ENCODE data around the gene RNF208. TPM values are rescaled to one million over a fixed set of nuclear protein-coding genes. Genes with fewer than 3 reads are reported as not detected.

Gene RNF208
- polyA plus RNA-seq, 1 of the 3 experiments (the other 2 are of a cell fraction) = 2.7 TPM

DNA sequence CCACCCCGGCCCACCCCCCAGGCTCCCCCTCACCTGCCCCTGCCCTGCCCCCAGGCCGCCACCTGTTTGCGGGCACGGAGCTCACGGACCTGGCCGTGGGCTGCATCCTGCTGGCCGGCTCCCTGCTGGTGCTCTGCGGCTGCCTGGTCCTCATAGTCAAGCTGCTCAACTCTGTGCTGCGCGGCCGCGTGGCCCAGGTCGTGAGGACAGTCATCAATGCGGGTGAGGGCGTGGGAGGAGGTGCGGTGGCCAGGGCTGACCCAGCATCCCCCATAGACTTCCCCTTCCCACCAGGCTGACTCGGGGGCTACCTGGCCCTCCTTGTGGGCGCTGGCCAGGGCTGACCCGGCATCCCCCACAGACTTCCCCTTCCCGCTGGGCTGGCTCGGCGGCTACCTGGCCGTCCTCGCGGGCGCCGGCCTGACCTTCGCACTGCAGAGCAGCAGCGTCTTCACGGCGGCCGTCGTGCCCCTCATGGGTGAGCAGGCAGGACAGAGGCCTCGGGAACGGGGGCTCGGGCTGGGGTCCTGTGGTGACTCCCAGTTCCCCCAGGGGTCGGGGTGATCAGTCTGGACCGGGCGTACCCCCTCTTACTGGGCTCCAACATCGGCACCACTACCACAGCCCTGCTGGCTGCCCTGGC, 12.1 kb upstream of the RNF208 start:
- no peak overlapping the region for H3K4me3 ChIP-seq (ENCODE audit: low read depth in 2 of 2, low read length in 1 of 2)
- no peaks in the 10 kb centered on the region for H3K27me3 ChIP-seq (ENCODE audit: insufficient read depth)
- H4K20me1 ChIP-seq (ENCODE audit: insufficient read depth) = no peaks in the 10 kb centered on the region
- no peak overlapping the region for H3K9ac ChIP-seq
- ChIA-PET CTCF (interaction anchor here (1.1 to 1.4 kb wide), 3 partner anchors 31 to 179 kb away, joined by 3 to 5 read pairs (median 3); no protein-coding TSS in a partner anchor), POLR2A (no interaction called here)
- no peak overlapping the region for H2AFZ ChIP-seq (ENCODE audit: low read depth)
- H3F3A ChIP-seq (replicated peaks; ENCODE audit: insufficient read depth) = peaks cover 3% of the 10 kb centered on the region
- H3K79me2 ChIP-seq (ENCODE audit: insufficient read depth) = peaks cover 21% of the 10 kb centered on the region
- H3K36me3 ChIP-seq (replicated peaks in 1 of 2; ENCODE audit: control insufficient read depth in 1 of 2, insufficient read depth in 2 of 2, low read length in 1 of 2) = no peaks in the 10 kb centered on the region
- TF ChIP-seq MEF2A (IDR thresholded peaks at IDR 0.05; ENCODE audit: borderline replicate concordance, low read depth) = no peak
- TF ChIP-seq TEAD4 (IDR thresholded peaks at IDR 0.05; ENCODE audit: borderline replicate concordance, insufficient read depth) = no peak
- TF ChIP-seq, protein P1, sequence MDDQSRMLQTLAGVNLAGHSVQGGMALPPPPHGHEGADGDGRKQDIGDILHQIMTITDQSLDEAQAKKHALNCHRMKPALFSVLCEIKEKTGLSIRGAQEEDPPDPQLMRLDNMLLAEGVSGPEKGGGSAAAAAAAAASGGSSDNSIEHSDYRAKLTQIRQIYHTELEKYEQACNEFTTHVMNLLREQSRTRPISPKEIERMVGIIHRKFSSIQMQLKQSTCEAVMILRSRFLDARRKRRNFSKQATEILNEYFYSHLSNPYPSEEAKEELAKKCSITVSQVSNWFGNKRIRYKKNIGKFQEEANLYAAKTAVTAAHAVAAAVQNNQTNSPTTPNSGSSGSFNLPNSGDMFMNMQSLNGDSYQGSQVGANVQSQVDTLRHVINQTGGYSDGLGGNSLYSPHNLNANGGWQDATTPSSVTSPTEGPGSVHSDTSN (IDR thresholded peaks at IDR 0.05) = no peak
- TF ChIP-seq GATA2 (CRISPR knock-in tag; IDR thresholded peaks at IDR 0.05) = no peak
- 81% methylated on average over 10 of the region's 40 CpGs for WGBS (ENCODE audit: low lambda C conversion rate)
- H3K9me3 ChIP-seq = no peaks in the 10 kb centered on the region
- DNase-seq = no peak
- H3K4me1 ChIP-seq (ENCODE audit: control insufficient read depth in 1 of 2, insufficient read depth in 2 of 2, low read depth in 1 of 2, low read length in 1 of 2) = peaks cover 9 to 26% of the 10 kb centered on the region in 2 experiments; a peak in 2 of 4 replicates
- no peaks in the 10 kb centered on the region for H3K9me2 ChIP-seq
- no peak overlapping the region for H3K4me2 ChIP-seq
- H3K27ac ChIP-seq (ENCODE audit: low read depth in 2 of 2, low read length in 1 of 2) = no peak overlapping the region

DNA sequence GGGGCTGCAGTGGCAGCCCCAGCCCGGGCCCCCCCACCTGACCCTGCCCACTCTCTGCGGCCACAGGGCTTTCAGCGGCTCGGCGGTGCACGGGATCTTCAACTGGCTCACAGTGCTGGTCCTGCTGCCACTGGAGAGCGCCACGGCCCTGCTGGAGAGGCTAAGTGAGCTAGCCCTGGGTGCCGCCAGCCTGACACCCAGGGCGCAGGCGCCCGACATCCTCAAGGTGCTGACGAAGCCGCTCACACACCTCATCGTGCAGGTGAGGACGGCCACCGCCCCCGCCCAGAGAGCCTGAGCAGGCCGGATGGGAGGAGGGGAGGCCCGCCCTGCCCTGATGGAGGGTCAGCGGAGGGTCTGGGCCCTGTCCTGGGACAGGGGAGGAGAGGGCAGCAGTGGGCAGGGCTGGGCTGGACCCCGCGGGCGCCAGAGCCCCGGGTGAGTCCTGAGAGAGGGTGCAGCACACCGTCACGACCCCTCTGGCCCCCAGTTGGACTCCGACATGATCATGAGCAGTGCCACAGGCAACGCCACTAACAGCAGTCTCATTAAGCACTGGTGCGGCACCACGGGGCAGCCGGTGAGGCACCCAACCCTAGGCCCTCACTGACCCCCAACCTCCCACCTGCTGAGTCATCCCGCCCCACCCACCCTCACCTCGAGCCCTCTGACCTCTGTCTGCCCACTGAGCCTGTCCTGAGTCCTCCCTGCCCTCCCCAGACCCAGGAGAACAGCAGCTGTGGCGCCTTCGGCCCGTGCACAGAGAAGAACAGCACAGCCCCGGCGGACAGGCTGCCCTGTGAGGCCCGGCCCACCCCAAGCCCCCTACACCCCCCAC, 11.3 kb upstream of the RNF208 start:
- peaks cover 12% of the 10 kb centered on the region for H3K79me2 ChIP-seq (ENCODE audit: insufficient read depth)
- no peak overlapping the region for H3K4me2 ChIP-seq
- no peaks in the 10 kb centered on the region for H3K9me2 ChIP-seq
- no peak overlapping the region for H2AFZ ChIP-seq (ENCODE audit: low read depth)
- no peak overlapping the region for H3K27ac ChIP-seq (ENCODE audit: low read depth in 2 of 2, low read length in 1 of 2)
- ChIA-PET CTCF (no interaction called here), POLR2A (no interaction called here)
- H3K9ac ChIP-seq = no peak overlapping the region
- no peak for DNase-seq
- 65% methylated on average over 14 of the region's 40 CpGs for WGBS (ENCODE audit: low lambda C conversion rate)
- no peaks in the 10 kb centered on the region for H4K20me1 ChIP-seq (ENCODE audit: insufficient read depth)
- H3K4me3 ChIP-seq (ENCODE audit: low read depth in 2 of 2, low read length in 1 of 2) = no peak overlapping the region
- peaks cover 1 to 26% of the 10 kb centered on the region in 2 experiments; a peak in 2 of 4 replicates for H3K4me1 ChIP-seq (ENCODE audit: control insufficient read depth in 1 of 2, insufficient read depth in 2 of 2, low read depth in 1 of 2, low read length in 1 of 2)
- H3K36me3 ChIP-seq (replicated peaks in 1 of 2; ENCODE audit: control insufficient read depth in 1 of 2, insufficient read depth in 2 of 2, low read length in 1 of 2) = no peaks in the 10 kb centered on the region
- H3F3A ChIP-seq (replicated peaks; ENCODE audit: insufficient read depth) = peaks cover 3% of the 10 kb centered on the region
- H3K27me3 ChIP-seq (ENCODE audit: insufficient read depth) = no peaks in the 10 kb centered on the region
- H3K9me3 ChIP-seq = no peaks in the 10 kb centered on the region
- TF ChIP-seq RXRA (IDR thresholded peaks at IDR 0.05; ENCODE audit: borderline replicate concordance, low read depth) = no peak
- TF ChIP-seq, protein P2, sequence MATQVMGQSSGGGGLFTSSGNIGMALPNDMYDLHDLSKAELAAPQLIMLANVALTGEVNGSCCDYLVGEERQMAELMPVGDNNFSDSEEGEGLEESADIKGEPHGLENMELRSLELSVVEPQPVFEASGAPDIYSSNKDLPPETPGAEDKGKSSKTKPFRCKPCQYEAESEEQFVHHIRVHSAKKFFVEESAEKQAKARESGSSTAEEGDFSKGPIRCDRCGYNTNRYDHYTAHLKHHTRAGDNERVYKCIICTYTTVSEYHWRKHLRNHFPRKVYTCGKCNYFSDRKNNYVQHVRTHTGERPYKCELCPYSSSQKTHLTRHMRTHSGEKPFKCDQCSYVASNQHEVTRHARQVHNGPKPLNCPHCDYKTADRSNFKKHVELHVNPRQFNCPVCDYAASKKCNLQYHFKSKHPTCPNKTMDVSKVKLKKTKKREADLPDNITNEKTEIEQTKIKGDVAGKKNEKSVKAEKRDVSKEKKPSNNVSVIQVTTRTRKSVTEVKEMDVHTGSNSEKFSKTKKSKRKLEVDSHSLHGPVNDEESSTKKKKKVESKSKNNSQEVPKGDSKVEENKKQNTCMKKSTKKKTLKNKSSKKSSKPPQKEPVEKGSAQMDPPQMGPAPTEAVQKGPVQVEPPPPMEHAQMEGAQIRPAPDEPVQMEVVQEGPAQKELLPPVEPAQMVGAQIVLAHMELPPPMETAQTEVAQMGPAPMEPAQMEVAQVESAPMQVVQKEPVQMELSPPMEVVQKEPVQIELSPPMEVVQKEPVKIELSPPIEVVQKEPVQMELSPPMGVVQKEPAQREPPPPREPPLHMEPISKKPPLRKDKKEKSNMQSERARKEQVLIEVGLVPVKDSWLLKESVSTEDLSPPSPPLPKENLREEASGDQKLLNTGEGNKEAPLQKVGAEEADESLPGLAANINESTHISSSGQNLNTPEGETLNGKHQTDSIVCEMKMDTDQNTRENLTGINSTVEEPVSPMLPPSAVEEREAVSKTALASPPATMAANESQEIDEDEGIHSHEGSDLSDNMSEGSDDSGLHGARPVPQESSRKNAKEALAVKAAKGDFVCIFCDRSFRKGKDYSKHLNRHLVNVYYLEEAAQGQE (IDR thresholded peaks at IDR 0.05; ENCODE audit: low read depth, low read length) = no peak
- TF ChIP-seq NFIC (IDR thresholded peaks at IDR 0.05; ENCODE audit: borderline replicate concordance) = no peak
- TF ChIP-seq CTCF (IDR thresholded peaks at IDR 0.05) = no peak
- no peak for TF ChIP-seq MXI1 (IDR thresholded peaks at IDR 0.05; ENCODE audit: low read depth, low read length)
- TF ChIP-seq, protein P3, sequence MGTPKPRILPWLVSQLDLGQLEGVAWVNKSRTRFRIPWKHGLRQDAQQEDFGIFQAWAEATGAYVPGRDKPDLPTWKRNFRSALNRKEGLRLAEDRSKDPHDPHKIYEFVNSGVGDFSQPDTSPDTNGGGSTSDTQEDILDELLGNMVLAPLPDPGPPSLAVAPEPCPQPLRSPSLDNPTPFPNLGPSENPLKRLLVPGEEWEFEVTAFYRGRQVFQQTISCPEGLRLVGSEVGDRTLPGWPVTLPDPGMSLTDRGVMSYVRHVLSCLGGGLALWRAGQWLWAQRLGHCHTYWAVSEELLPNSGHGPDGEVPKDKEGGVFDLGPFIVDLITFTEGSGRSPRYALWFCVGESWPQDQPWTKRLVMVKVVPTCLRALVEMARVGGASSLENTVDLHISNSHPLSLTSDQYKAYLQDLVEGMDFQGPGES (IDR thresholded peaks at IDR 0.05; ENCODE audit: low read depth, low read length) = no peak
- no peak for TF ChIP-seq SMC3 (IDR thresholded peaks at IDR 0.05; ENCODE audit: low read depth, low read length)
- TF ChIP-seq POLR2AphosphoS5 (IDR thresholded peaks at IDR 0.05; ENCODE audit: low read depth, low read length) = no peak
- TF ChIP-seq FOXM1 (IDR thresholded peaks at IDR 0.05; ENCODE audit: low read depth) = no peak
- TF ChIP-seq YY1 (IDR thresholded peaks at IDR 0.05; ENCODE audit: low read depth) = no peak
- TF ChIP-seq ELF1 (IDR thresholded peaks at IDR 0.05) = no peak
- TF ChIP-seq, protein P4, sequence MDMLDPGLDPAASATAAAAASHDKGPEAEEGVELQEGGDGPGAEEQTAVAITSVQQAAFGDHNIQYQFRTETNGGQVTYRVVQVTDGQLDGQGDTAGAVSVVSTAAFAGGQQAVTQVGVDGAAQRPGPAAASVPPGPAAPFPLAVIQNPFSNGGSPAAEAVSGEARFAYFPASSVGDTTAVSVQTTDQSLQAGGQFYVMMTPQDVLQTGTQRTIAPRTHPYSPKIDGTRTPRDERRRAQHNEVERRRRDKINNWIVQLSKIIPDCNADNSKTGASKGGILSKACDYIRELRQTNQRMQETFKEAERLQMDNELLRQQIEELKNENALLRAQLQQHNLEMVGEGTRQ (IDR thresholded peaks at IDR 0.05; ENCODE audit: borderline replicate concordance, low read depth, low read length) = no peak
- no peak for TF ChIP-seq GATA2 (CRISPR knock-in tag; IDR thresholded peaks at IDR 0.05)
- TF ChIP-seq JUND (IDR thresholded peaks at IDR 0.05) = no peak

Measured in SK-N-SH (cell line).